ENCODE data around the gene KSR2. TPM values are rescaled to one million over a fixed set of nuclear protein-coding genes. Genes with fewer than 3 reads are reported as not detected.

KSR2 gene
- total RNA-seq, 1 experiment from 2014 or later: 0.02 TPM

DNA sequence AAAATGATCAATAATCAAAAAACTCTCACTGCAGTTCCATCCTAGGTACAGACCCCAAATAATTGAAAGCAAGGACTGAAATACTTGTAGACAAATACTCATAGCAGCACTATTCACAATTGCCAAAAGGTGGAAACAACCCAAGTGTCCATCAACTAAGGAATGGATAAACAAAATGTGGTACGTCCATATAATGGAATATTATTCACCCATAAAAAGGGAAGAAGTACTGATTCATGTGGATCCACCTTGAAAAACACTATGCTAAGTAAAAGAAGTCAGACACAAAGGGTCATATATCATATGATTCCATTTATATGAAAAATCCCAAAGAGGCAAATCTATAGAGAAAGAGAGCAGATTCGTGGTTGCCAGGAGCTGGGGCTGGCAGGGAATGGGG is 202.8 kb downstream of the KSR2 start:
- no peak overlapping the region for H3K4me3 Mint-ChIP-seq (ENCODE audit: unreplicated experiment)
- peaks cover 9% of the 10 kb centered on the region for H3K9me3 Mint-ChIP-seq (ENCODE audit: unreplicated experiment)
- ChIA-PET CTCF (interaction anchor here (1.2 to 2.1 kb wide), 2 partner anchors 11 to 179 kb away, joined by 4 read pairs; no protein-coding TSS in a partner anchor), POLR2A (interaction anchor here (1.0 to 1.5 kb wide), 2 partner anchors 22 to 53 kb away, joined by 3 to 4 read pairs; no protein-coding TSS in a partner anchor)
- H3K4me1 Mint-ChIP-seq (ENCODE audit: insufficient read depth, unreplicated experiment): no peaks in the 10 kb centered on the region
- no peaks in the 10 kb centered on the region for H3K27me3 Mint-ChIP-seq (ENCODE audit: insufficient read depth, unreplicated experiment)
- BruUV-seq (replicated peaks): no TSS peak
- intact Hi-C loops (cut with micrococcal nuclease): no loop called here
- no peaks in the 10 kb centered on the region for H3K36me3 Mint-ChIP-seq (ENCODE audit: insufficient read depth, unreplicated experiment)
- H3K27ac Mint-ChIP-seq (ENCODE audit: low read depth, unreplicated experiment): no peak overlapping the region
- no peak for TF ChIP-seq CTCF (IDR thresholded peaks at IDR 0.05; ENCODE audit: unreplicated experiment)
- DNase-seq (ENCODE audit: unreplicated experiment): no peak

DNA sequence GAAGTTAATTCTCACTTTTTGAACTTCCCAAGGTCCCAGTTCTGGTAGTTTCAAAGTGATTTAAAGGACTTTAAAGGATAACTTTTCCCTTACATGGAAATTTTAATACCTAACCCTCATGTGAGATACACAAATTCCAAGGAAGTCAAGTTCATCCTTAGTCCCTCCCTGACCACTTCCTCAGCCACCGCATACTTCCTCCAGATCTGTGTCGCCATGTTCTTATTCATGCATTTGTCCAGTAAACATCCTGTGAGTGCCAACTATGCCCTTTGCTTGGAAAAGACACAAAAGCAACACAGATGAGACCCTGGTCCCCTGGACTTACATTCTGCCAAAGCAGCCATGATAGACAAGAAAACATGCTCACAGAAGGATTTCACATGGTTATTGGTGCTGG is 206.6 kb downstream of the KSR2 start:
- no TSS peak for BruUV-seq (replicated peaks)
- ChIA-PET POLR2A (no interaction called here), CTCF (no interaction called here)
- no peak for TF ChIP-seq CTCF (IDR thresholded peaks at IDR 0.05; ENCODE audit: unreplicated experiment)
- intact Hi-C loops (cut with micrococcal nuclease): no loop called here
- Mint-ChIP-seq H3K4me3 (ENCODE audit: unreplicated experiment) (no peak overlapping the region), H3K36me3 (ENCODE audit: insufficient read depth, unreplicated experiment) (no peaks in the 10 kb centered on the region), H3K27me3 (ENCODE audit: insufficient read depth, unreplicated experiment) (no peaks in the 10 kb centered on the region), H3K9me3 (ENCODE audit: unreplicated experiment) (peaks cover 9% of the 10 kb centered on the region), H3K27ac (ENCODE audit: low read depth, unreplicated experiment) (no peak overlapping the region), H3K4me1 (ENCODE audit: insufficient read depth, unreplicated experiment) (no peaks in the 10 kb centered on the region)
- no peak for DNase-seq (ENCODE audit: unreplicated experiment)

DNA sequence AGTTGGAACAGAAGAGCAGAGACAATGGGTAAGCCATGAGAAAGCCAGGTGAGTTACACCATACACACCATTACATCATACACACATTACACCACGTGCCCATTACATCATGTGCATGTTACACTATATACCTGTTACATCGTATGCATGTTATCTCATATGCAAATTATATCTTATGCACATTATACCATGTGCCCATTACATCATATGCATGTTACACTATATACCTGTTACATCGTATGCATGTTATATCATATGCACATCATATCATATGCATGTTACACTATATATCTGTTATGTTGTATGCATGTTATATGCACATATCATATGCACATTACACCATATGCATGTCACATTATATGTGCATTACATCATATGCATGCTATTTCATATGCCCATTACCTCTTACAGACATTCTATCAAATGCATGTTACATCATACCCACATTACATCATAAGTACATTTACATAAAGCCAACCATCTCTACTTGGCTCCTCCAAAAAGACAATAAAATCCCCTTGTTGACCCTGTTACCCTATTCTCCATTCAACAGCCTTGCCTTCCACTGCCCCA is 207.2 kb downstream of the KSR2 start:
- no peaks in the 10 kb centered on the region for H3K27me3 Mint-ChIP-seq (ENCODE audit: insufficient read depth, unreplicated experiment)
- H3K36me3 Mint-ChIP-seq (ENCODE audit: insufficient read depth, unreplicated experiment): no peaks in the 10 kb centered on the region
- no peak for TF ChIP-seq CTCF (IDR thresholded peaks at IDR 0.05; ENCODE audit: unreplicated experiment)
- ChIA-PET CTCF (no interaction called here), POLR2A (no interaction called here)
- H3K4me3 Mint-ChIP-seq (ENCODE audit: unreplicated experiment): no peak overlapping the region
- H3K4me1 Mint-ChIP-seq (ENCODE audit: insufficient read depth, unreplicated experiment): no peaks in the 10 kb centered on the region
- peaks cover 6% of the 10 kb centered on the region for H3K9me3 Mint-ChIP-seq (ENCODE audit: unreplicated experiment)
- DNase-seq (ENCODE audit: unreplicated experiment): no peak
- intact Hi-C loops (cut with micrococcal nuclease): no loop called here
- no peak overlapping the region for H3K27ac Mint-ChIP-seq (ENCODE audit: low read depth, unreplicated experiment)
- no TSS peak for BruUV-seq (replicated peaks)

- no TSS peak for BruUV-seq (replicated peaks)
- intact Hi-C loops (cut with micrococcal nuclease): no loop called here
- Mint-ChIP-seq H3K27ac (ENCODE audit: low read depth, unreplicated experiment) (no peak overlapping the region), H3K4me3 (ENCODE audit: unreplicated experiment) (no peak overlapping the region), H3K36me3 (ENCODE audit: insufficient read depth, unreplicated experiment) (no peaks in the 10 kb centered on the region), H3K27me3 (ENCODE audit: insufficient read depth, unreplicated experiment) (no peaks in the 10 kb centered on the region), H3K4me1 (ENCODE audit: insufficient read depth, unreplicated experiment) (no peaks in the 10 kb centered on the region), H3K9me3 (ENCODE audit: unreplicated experiment) (no peaks in the 10 kb centered on the region)
- no peak for DNase-seq (ENCODE audit: unreplicated experiment)
- no peak for TF ChIP-seq CTCF (IDR thresholded peaks at IDR 0.05; ENCODE audit: unreplicated experiment)
- POLR2A ChIA-PET: no interaction called here
- CTCF ChIA-PET: no interaction called here
Observed at GRCh38 chr12:117760990-117761389, 207.8 kb downstream of the KSR2 start.

Data from MCF 10A (cell line).